ENCODE data around the gene RAP1GAP2. TPM values are rescaled to one million over a fixed set of nuclear protein-coding genes. Genes with fewer than 3 reads are reported as not detected.
A peak's percentile ranks its signal among the peaks of the same experiment; 100 is the strongest.

RAP1GAP2 gene
- total and polyA plus RNA-seq, 7 donors = 0.25 to 2.0 (median 0.84) TPM

- ATAC-seq = no peak
- DNase-seq = peak in 1 of 2 donors; percentile 23
These were observed 229.3 kb downstream of the RAP1GAP2 start for GRCh38 chr17:3025421-3026124.

GRCh38 chr17:3026125-3026855 is 230.1 kb downstream of the RAP1GAP2 start:
- H3K27ac ChIP-seq = no peak overlapping the region
- H3K4me3 ChIP-seq = no peak overlapping the region
- no peak for DNase-seq
- WGBS, 3 donors = 75 to 77% (median 77%) methylated on average over 22 to 26 of the region's 26 CpGs
- TF ChIP-seq, protein P1, sequence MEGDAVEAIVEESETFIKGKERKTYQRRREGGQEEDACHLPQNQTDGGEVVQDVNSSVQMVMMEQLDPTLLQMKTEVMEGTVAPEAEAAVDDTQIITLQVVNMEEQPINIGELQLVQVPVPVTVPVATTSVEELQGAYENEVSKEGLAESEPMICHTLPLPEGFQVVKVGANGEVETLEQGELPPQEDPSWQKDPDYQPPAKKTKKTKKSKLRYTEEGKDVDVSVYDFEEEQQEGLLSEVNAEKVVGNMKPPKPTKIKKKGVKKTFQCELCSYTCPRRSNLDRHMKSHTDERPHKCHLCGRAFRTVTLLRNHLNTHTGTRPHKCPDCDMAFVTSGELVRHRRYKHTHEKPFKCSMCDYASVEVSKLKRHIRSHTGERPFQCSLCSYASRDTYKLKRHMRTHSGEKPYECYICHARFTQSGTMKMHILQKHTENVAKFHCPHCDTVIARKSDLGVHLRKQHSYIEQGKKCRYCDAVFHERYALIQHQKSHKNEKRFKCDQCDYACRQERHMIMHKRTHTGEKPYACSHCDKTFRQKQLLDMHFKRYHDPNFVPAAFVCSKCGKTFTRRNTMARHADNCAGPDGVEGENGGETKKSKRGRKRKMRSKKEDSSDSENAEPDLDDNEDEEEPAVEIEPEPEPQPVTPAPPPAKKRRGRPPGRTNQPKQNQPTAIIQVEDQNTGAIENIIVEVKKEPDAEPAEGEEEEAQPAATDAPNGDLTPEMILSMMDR (IDR thresholded peaks at IDR 0.05) = no peak
- ATAC-seq = no peak
- no peaks in the 10 kb centered on the region for H3K4me1 ChIP-seq
- intact Hi-C loops (cut with DNase I) = no loop called here
- no peaks in the 10 kb centered on the region for H3K36me3 ChIP-seq (ENCODE audit: insufficient read depth in 1 of 2, low read depth in 1 of 2)
- peaks cover 10% of the 10 kb centered on the region for H3K9me3 ChIP-seq
- H3K27me3 ChIP-seq (ENCODE audit: insufficient read depth in 3 of 3, low read length in 2 of 3) = peaks cover 0 to 2% (median 0%) of the 10 kb centered on the region in 3 donors

More at GRCh38 chr17:3025421-3026124, 229.3 kb downstream of the RAP1GAP2 start:
- H3K4me3 ChIP-seq = no peak overlapping the region
- TF ChIP-seq, protein P1 (IDR thresholded peaks at IDR 0.05) = no peak
- no peaks in the 10 kb centered on the region for H3K4me1 ChIP-seq
- no peaks in the 10 kb centered on the region for H3K36me3 ChIP-seq (ENCODE audit: insufficient read depth in 1 of 2, low read depth in 1 of 2)
- no peak overlapping the region for H3K27ac ChIP-seq
- H3K9me3 ChIP-seq = peaks cover 10% of the 10 kb centered on the region
- WGBS, 3 donors = 88 to 92% (median 92%) methylated on average over 14 to 17 of the region's 17 CpGs
- peaks cover 0 to 2% (median 0%) of the 10 kb centered on the region in 3 donors for H3K27me3 ChIP-seq (ENCODE audit: insufficient read depth in 3 of 3, low read length in 2 of 3)
- intact Hi-C loops (cut with DNase I) = no loop called here

DNA sequence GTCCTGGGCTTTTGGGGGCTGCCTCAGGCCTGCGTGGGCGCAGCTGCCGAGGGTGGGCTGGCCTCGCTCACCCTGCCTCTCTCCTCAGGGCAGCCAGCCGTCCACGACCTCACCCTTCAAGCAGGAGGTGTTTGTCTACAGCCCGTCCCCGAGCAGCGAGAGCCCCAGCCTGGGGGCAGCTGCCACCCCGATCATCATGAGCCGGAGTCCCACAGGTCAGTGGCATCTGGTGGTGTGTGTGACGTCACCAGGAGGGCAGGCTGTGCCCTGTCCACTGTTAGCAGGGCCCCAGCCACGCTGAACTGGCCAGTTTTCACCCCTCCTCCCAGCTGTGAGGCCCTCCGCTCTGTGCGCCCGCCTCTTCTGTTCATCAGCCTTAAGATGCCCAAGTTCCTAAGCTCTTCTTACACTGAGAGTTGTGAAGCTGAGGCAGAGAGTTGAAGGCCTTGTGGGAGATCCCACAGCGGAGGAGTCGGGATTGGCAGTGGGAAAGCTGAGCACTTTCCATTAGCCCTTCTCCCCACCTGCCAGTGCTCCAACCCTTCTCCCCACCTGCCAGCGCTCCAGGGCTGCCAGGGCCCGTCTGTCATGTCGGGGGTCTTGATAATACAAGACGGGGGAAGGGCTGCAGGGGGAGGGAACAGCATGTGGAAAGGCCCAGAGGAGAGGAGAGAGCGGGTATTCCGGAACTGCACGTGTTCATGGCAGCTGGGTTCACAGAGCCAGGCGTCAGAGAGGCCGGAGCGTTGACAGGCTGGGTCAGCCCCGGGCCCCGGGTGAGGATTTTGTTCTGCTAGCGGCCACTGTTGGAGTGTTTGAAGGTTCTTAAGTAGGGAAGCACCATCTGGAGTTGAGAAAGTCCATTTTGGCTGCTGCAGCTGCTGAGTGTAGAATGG is 230.9 kb downstream of the RAP1GAP2 start:
- TF ChIP-seq, protein P1 (IDR thresholded peaks at IDR 0.05) = no peak
- Histone ChIP-seq H3K27me3 (ENCODE audit: insufficient read depth in 3 of 3, low read length in 2 of 3) (peaks cover 0 to 2% (median 0%) of the 10 kb centered on the region in 3 donors), H3K36me3 (ENCODE audit: insufficient read depth in 1 of 2, low read depth in 1 of 2) (no peaks in the 10 kb centered on the region), H3K9me3 (peaks cover 10% of the 10 kb centered on the region), H3K27ac (no peak overlapping the region), H3K4me1 (no peaks in the 10 kb centered on the region), H3K4me3 (no peak overlapping the region)
- no peak for ATAC-seq
- DNase-seq = peak in 1 of 2 donors; percentile 36
- 71 to 74% (median 72%) methylated on average over 31 of the region's 31 CpGs for WGBS, 3 donors
- intact Hi-C loops (cut with DNase I) = no loop called here

DNA sequence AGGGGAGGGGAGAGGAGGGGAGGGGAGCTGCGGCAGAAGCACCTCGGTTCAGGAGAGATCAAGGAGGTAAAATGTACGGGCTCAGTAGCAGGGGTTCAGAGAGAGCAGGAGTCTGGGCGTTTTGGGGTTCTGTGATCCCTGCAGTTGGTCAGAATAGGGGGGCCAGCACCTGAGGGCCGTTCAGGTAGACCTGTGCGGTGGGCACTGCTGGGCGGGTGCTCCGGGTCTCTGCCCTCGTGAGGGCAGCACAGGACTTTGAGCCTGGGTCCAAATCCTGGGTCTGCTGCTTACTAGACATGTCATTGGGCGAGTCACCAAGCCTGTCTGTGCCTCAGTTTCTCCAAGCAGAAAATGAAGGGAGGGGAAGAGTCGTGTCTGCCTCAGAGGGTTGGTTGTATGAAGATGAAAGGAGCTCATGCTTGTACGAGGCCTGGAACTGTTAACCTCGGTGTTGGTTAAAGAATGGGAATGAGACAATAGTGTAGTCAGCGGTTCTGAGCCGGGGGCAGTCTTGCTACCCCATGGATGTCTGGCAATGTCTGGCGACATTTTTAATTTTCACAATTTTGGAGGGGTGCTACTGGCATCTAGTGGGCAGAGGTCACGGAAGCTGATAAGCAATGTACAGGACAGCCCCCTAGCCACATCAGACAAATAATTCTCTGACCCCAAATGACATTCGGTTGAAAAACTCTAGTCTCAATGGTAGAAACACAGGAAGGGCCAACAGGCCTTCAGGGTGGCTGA is 231.7 kb downstream of the RAP1GAP2 start:
- Histone ChIP-seq H3K27me3 (ENCODE audit: insufficient read depth in 3 of 3, low read length in 2 of 3) (peaks cover 0 to 2% (median 0%) of the 10 kb centered on the region in 3 donors), H3K36me3 (ENCODE audit: insufficient read depth in 1 of 2, low read depth in 1 of 2) (no peaks in the 10 kb centered on the region)
- whole genome bisulfite sequencing, 3 donors = 79 to 87% (median 82%) methylated on average over 18 of the region's 18 CpGs

More for the DNA sequence above, 231.7 kb downstream of the RAP1GAP2 start:
- Histone ChIP-seq H3K9me3 (peaks cover 1% of the 10 kb centered on the region), H3K27ac (no peak overlapping the region), H3K4me3 (no peak overlapping the region), H3K4me1 (no peaks in the 10 kb centered on the region)
- ATAC-seq (no peak), DNase-seq (peak in 1 of 2 donors; percentile 18)
- intact Hi-C loops (cut with DNase I) = no loop called here
- TF ChIP-seq, protein P1 (IDR thresholded peaks at IDR 0.05) = no peak

Data from psoas muscle (tissue), 8 donors.